Measurements from ENCODE around the gene KCNIP4.
"Not testable (repeated sequence)": the region's sequence is repeated elsewhere in the genome, so short reads cannot be mapped to it uniquely, and the experiment has no call there.

Gene KCNIP4

DNA sequence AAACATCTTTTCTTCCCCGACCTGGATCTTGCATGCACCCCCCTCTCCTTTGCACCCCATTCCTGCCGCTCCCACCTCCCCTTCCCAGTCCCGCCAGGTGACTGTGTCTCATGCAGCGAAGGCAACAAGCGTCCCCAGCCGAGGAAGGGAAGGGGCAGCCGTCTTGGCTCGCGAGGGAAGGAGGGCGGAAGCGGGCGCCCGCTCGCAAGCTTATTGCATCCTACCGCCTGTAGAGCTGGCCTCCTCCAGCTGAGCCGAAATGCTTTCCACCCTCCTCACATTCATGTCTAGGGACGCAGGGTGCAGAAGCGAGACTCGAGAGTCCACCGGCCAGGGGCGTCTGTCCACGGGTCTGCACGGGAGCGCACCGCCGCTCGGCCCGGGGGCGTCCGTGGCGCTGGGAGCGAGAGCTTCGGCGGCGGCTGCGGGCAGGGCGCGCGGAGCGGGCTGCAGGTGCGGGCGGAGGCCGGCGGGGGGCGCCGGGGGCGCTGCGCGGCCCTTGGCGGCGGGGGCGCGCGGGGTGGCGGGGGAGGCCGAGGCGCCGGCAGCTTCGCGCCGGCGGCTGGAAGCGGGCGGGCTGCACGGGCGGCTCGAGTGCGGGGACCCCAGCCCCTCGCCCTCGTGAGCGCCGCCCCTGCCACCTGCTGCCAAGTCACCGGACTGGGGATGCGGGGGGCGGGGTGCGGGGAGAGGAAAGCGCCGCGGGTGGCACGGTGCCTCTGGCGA, at the start of gene KCNIP4:
Gene KCNIP4 (minus strand): TSS at position 426 of the 726 bp plus-strand sequence.
- Mint-ChIP-seq H3K36me3 (ENCODE audit: low read depth) (no peaks in the 10 kb centered on the region), H3K9me3 (peaks cover 4% of the 10 kb centered on the region), H3K27me3 (peaks cover 31% of the 10 kb centered on the region), H3K4me3 (no peak within 1 kb of the TSS), H3K4me1 (ENCODE audit: low read depth) (no peaks in the 10 kb centered on the region), H3K27ac (no peak within 1 kb of the TSS)

DNA sequence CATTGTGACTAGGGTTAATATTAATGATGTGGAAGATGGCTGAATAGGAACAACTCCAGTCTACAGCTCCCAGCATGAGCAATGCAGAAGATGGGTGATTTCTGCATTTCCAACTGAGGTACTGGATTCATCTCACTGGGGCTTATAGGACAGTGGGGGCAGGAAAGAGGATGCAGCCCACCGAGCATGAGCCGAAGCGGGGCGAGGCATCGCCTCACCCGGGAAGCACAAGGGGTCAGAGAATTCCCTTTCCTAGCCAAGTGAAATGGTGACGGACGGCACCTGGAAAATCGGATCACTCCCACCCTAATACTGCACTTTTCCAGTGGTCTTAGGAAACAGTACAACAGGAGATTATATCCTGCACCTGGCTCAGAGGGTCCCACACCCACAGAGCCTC, 48.0 kb upstream of the KCNIP4 start:
- not testable (repeated sequence) for H3K4me1 Mint-ChIP-seq (ENCODE audit: low read depth); H3K27ac Mint-ChIP-seq; H3K4me3 Mint-ChIP-seq; H3K27me3 Mint-ChIP-seq; H3K36me3 Mint-ChIP-seq (ENCODE audit: low read depth)
- H3K9me3 Mint-ChIP-seq: peaks cover 17% of the 10 kb centered on the region

DNA sequence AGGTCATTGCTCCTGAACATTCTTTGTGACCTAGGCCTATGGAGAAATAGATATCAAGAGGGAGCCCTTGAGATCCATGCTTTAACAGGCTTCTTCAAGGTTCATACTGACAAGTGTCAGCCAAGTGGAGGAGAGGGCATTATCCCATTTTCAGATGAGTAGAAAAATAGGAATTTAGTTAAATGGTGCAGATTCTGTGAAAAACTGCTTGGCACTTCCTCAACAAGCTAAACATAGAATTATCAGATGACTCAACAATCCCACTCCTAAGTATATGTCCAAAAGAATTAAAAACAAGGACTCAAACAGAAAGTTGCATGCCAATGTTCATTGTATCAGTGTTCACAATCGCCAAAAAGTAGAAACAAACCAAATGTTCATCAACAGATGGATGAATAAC, 43.8 kb upstream of the KCNIP4 start:
- H3K9me3 Mint-ChIP-seq: peaks cover 7% of the 10 kb centered on the region
- no peak overlapping the region for H3K27ac Mint-ChIP-seq
- no peak overlapping the region for H3K4me3 Mint-ChIP-seq
- H3K36me3 Mint-ChIP-seq (ENCODE audit: low read depth): no peaks in the 10 kb centered on the region
- H3K27me3 Mint-ChIP-seq: no peaks in the 10 kb centered on the region
- no peaks in the 10 kb centered on the region for H3K4me1 Mint-ChIP-seq (ENCODE audit: low read depth)

DNA sequence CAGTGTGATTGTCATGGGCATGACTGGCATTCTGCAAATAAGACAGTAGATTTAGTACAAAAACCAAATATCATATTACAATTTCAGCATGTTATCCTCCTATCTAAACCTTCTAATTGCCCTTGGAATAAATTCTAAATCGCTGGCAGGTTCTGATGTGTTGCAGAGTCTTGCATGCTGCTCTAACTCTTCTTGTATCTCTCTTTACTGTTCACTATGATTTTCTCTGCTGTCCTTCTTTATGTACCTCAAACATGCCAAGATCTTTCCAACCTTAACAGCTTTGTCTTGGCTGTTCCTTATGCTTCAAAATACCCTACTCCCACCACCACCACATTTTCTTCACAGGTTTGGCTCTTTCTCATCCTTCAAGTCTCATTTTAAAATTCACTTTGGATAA, 43.0 kb upstream of the KCNIP4 start:
- Mint-ChIP-seq H3K27ac (no peak overlapping the region), H3K36me3 (ENCODE audit: low read depth) (no peaks in the 10 kb centered on the region), H3K9me3 (peaks cover 7% of the 10 kb centered on the region), H3K4me1 (ENCODE audit: low read depth) (no peaks in the 10 kb centered on the region), H3K4me3 (no peak overlapping the region), H3K27me3 (no peaks in the 10 kb centered on the region)

DNA sequence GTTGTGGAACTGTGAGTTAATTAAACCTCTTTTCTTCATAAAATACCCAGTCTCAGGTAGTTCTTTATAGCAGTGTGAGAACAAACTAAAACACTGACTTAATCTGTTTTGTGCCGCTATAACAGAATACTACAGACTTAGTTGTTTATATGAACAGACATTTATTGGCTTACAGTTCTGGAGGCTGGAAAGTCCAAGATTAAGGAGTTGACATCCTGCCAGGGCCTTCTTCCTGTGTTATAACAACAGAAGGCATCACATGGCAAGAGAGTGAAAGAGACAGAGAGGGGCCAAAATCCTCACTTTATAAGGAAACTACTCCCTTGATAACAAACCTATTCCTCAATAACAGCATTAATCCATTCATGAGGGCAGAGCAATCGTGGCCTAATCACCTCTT, 42.5 kb upstream of the KCNIP4 start:
- Mint-ChIP-seq H3K9me3 (peaks cover 7% of the 10 kb centered on the region), H3K4me1 (ENCODE audit: low read depth) (no peaks in the 10 kb centered on the region), H3K36me3 (ENCODE audit: low read depth) (no peaks in the 10 kb centered on the region), H3K27me3 (no peaks in the 10 kb centered on the region), H3K4me3 (no peak overlapping the region), H3K27ac (no peak overlapping the region)

DNA sequence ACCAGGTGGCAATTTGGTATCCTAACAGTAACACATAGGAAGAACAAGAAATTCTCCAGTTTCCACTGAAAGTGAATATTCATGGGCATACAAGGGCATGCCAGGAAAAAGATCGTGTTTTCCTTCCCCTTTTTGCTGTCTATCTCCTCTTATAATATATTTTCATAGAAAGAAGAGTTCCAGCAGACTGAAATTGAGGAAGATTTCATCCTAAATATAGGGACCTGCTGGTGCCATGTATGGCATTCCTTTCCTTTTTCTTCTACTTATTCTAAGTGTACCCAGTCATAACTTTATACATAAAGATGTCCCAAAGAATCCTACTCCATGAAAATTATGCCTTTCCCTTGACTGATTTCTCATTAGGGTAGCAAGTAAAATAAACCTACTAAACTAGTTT, 40.8 kb upstream of the KCNIP4 start:
- no peaks in the 10 kb centered on the region for H3K4me1 Mint-ChIP-seq (ENCODE audit: low read depth)
- peaks cover under 1% of the 10 kb centered on the region for H3K9me3 Mint-ChIP-seq
- H3K27ac Mint-ChIP-seq: no peak overlapping the region
- H3K36me3 Mint-ChIP-seq (ENCODE audit: low read depth): no peaks in the 10 kb centered on the region
- H3K27me3 Mint-ChIP-seq: no peaks in the 10 kb centered on the region
- H3K4me3 Mint-ChIP-seq: no peak overlapping the region

DNA sequence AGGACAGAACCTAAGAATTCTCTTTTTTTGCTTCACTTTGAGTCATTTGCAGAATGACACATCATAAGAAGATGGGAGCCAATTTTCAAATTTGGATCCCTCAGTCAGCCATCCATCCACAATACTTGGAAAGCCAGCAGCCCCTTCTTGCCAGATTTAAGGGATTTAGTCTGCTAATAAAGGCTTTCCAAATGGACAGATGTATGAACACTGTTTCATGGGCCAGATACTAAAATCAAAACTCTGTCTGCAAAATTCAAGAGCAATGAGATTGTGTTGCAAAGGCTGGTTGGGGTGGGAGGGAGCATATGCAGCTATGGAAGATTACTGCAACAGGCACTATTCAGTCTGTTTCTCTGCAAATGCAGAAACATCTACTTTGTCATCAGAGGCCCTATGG, 37.7 kb upstream of the KCNIP4 start:
- no peaks in the 10 kb centered on the region for H3K27me3 Mint-ChIP-seq
- H3K4me1 Mint-ChIP-seq (ENCODE audit: low read depth): no peaks in the 10 kb centered on the region
- H3K4me3 Mint-ChIP-seq: no peak overlapping the region
- peaks cover 3% of the 10 kb centered on the region for H3K9me3 Mint-ChIP-seq
- H3K27ac Mint-ChIP-seq: no peak overlapping the region
- no peaks in the 10 kb centered on the region for H3K36me3 Mint-ChIP-seq (ENCODE audit: low read depth)

DNA sequence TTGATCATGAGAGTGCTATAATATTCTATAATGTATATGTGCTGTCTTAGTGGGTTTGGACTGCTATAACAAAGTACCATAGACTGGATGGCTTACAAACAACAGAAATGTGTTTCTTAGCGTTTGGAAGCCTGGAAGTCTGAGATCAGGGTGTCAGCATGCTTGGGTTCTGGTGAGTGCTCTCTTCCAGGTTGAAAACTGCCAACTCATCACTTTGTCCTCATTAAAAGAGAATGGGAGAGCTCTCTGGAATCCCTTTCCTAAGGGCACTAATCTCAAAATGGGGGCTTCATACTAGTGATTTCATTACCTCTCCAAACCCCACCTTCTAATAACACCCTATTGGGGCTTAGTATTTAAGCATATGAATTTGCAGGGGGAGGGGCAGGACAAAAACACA, 33.5 kb upstream of the KCNIP4 start:
- H3K4me1 Mint-ChIP-seq (ENCODE audit: low read depth): no peaks in the 10 kb centered on the region
- H3K36me3 Mint-ChIP-seq (ENCODE audit: low read depth): no peaks in the 10 kb centered on the region
- peaks cover 9% of the 10 kb centered on the region for H3K9me3 Mint-ChIP-seq
- H3K4me3 Mint-ChIP-seq: no peak overlapping the region
- no peak overlapping the region for H3K27ac Mint-ChIP-seq
- no peaks in the 10 kb centered on the region for H3K27me3 Mint-ChIP-seq

DNA sequence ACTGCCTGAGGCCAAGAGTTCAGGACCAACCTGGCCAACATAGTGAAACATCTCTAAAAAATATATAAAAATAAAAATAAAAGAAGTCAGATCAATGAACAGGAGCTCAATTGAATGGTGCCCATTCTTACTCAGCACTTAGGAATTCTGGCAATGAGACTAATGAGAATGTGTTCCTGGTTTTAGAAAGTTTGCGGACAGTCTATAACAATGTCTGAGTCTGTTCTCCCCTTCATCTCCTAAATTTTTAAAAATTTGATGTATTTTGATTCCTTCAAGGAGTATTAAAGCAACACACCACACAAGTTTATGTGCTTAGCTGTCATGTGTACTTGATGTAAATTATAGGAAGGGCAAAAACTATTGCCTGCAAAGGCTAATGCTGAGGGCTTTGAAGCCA, 30.6 kb upstream of the KCNIP4 start:
- no peaks in the 10 kb centered on the region for H3K36me3 Mint-ChIP-seq (ENCODE audit: low read depth)

DNA sequence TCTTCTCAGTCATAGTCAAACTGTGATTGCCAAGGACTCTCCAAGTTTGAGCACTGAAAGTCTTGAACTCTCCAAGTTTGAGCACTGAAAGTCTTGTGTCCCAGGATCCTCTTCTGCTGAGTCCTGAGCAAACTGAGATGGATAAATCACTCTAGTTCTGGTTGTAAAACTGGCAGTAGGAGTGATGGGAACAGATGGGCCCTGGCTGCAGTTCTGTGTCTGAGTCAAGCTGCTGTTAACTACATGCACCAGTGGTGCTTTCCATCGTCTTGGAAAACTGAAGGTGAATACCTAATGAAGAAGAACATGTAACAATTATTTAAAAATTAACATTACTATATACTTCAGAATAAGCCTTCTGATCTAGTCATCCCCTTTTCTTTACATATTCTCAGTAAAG, 27.6 kb upstream of the KCNIP4 start:
- Mint-ChIP-seq H3K27ac (no peak overlapping the region), H3K4me1 (ENCODE audit: low read depth) (no peaks in the 10 kb centered on the region), H3K27me3 (no peaks in the 10 kb centered on the region), H3K4me3 (no peak overlapping the region), H3K9me3 (peaks cover 20% of the 10 kb centered on the region), H3K36me3 (ENCODE audit: low read depth) (no peaks in the 10 kb centered on the region)

More for the DNA sequence above, 30.6 kb upstream of the KCNIP4 start:
- no peaks in the 10 kb centered on the region for H3K4me1 Mint-ChIP-seq (ENCODE audit: low read depth)
- H3K9me3 Mint-ChIP-seq: peaks cover 23% of the 10 kb centered on the region
- H3K27me3 Mint-ChIP-seq: no peaks in the 10 kb centered on the region
- H3K27ac Mint-ChIP-seq: no peak overlapping the region
- no peak overlapping the region for H3K4me3 Mint-ChIP-seq

DNA sequence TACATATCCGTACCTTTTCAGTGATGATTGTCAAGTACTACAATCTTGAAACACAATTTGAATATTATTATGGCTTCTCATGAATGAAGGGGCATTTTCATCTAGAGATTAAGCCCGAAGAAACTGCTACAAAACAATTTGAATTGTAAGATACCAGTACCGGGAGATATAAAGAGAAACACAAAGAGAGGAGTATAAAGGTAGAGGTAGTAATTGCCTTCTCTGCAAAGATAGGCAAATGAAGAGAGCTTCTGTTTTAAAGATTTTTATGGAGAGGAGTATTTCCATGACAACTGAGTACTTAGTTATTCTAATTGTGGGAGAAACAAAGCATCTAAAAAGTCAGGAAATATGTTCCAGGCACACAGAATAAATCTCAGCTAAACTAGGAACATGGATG, 25.3 kb upstream of the KCNIP4 start:
- Mint-ChIP-seq H3K27ac (no peak overlapping the region), H3K27me3 (no peaks in the 10 kb centered on the region), H3K4me1 (ENCODE audit: low read depth) (no peaks in the 10 kb centered on the region), H3K36me3 (ENCODE audit: low read depth) (no peaks in the 10 kb centered on the region), H3K9me3 (peaks cover 19% of the 10 kb centered on the region), H3K4me3 (no peak overlapping the region)

DNA sequence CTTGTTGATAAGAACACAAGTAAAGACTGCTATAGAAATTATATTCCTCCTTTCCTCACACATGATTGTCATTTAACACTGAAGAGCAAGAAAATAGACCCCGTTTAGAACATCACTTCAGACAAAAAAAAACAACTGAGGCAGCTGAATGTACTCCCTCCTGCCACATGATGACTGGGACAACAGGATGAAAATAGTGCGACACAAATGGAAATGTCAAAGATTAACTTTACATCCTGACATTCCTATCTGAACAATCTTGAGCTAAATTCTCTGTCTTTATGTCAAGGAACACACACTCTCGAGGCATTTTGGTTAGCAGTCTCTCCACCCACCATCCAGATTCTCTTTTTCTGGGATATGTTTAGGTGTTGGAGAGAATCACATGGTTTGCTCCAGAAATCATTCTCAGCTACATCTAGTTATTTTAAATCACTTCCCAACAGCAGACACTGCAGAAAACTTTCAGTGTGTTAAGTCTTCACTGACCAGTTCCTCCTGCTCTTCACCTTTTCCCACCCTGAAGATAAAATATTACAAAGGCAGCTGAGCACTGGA, 16.3 kb upstream of the KCNIP4 start:
- H3K27me3 Mint-ChIP-seq: no peaks in the 10 kb centered on the region
- no peak overlapping the region for H3K27ac Mint-ChIP-seq
- no peaks in the 10 kb centered on the region for H3K9me3 Mint-ChIP-seq
- H3K4me1 Mint-ChIP-seq (ENCODE audit: low read depth): no peaks in the 10 kb centered on the region
- no peaks in the 10 kb centered on the region for H3K36me3 Mint-ChIP-seq (ENCODE audit: low read depth)
- no peak overlapping the region for H3K4me3 Mint-ChIP-seq

DNA sequence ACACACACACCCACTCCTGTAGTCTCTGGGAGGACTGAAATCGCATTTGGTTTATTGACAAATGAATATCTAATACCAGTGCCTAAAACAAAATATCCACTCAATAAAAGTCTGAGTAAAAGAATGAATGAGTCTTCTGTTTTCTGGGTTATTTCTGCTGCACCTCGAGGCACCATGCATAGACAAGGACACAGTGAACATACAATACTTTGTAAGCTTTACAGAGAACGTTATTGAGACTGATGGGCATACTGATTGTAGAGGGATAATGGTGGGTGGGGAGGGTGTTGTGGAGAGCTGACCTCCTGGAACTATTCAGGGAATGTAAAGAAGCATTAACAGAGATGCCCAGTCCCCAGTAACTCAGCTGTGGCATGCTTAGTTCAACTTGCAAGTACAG, 14.1 kb upstream of the KCNIP4 start:
- Mint-ChIP-seq H3K4me3 (no peak overlapping the region), H3K27ac (no peak overlapping the region), H3K36me3 (ENCODE audit: low read depth) (no peaks in the 10 kb centered on the region), H3K9me3 (peaks cover 7% of the 10 kb centered on the region), H3K27me3 (no peaks in the 10 kb centered on the region), H3K4me1 (ENCODE audit: low read depth) (no peaks in the 10 kb centered on the region)

DNA sequence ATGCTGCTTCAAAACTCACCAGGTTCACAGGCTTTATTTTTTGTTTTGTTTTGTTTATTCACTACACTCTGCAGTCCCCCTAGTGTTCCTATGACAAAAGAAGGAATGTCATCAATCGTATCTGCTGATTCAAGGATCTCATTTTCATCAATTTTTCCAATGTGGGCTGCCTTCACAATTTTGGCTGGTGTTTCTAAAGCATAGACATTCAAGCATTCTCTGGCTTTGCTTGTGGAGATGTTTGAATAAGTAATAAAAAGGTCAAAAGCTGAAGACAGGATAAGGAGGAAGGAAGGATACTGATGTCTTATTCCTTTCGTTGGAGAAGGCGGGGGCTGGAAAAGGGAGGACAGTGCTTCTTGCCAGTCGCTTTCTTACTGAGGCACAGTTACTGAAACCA, 12.2 kb upstream of the KCNIP4 start:
- Mint-ChIP-seq H3K27me3 (no peaks in the 10 kb centered on the region), H3K27ac (no peak overlapping the region), H3K4me3 (no peak overlapping the region), H3K4me1 (ENCODE audit: low read depth) (no peaks in the 10 kb centered on the region), H3K36me3 (ENCODE audit: low read depth) (no peaks in the 10 kb centered on the region), H3K9me3 (peaks cover 7% of the 10 kb centered on the region)

DNA sequence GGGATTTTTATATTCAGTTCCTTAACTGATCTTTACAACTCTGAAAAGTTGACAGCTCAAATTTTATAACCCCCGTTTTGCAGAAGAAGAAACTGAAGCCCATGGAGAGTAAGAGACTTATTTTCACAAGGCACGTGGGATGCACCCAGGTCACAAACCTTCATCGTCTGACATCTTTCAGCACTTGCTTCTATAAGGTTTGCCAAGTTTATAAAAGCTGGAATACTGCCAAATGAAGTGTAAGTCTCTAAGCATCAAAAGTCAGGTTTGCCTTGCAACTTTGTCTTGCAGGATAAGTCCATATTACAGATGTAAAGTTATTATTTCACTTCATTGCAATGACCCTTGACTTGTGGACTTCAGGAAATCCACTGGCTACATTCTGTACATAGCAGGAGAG, 6.3 kb upstream of the KCNIP4 start:
- Mint-ChIP-seq H3K27ac (no peak overlapping the region), H3K27me3 (peaks cover 2% of the 10 kb centered on the region), H3K9me3 (peaks cover 7% of the 10 kb centered on the region), H3K4me3 (no peak overlapping the region), H3K4me1 (ENCODE audit: low read depth) (no peaks in the 10 kb centered on the region), H3K36me3 (ENCODE audit: low read depth) (no peaks in the 10 kb centered on the region)

DNA sequence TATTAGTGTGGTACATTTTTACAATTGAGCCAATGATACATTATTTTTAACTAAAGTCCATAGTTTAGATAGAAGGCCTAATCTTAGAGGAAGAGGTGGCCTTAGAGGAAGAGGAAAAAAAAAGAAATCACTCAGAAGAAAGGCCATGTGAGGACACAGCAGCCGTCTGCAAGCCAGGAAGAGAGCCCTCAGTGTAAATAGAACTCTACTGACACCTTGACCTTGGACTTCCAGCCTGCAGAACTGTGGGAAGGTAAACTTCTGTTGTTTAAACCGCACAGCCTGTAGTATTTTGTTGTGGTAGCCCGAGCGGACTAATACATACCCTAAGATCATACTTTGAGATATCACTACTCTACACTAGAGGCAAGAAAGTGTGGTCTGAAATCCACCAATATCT, 5.1 kb upstream of the KCNIP4 start:
- peaks cover 7% of the 10 kb centered on the region for H3K9me3 Mint-ChIP-seq
- H3K36me3 Mint-ChIP-seq (ENCODE audit: low read depth): no peaks in the 10 kb centered on the region
- peaks cover 9% of the 10 kb centered on the region for H3K27me3 Mint-ChIP-seq
- H3K27ac Mint-ChIP-seq: no peak overlapping the region
- no peak overlapping the region for H3K4me3 Mint-ChIP-seq
- no peaks in the 10 kb centered on the region for H3K4me1 Mint-ChIP-seq (ENCODE audit: low read depth)
